Measurements from ENCODE around the gene MYLK3. TPM values are rescaled to one million over a fixed set of nuclear protein-coding genes. Genes with fewer than 3 reads are reported as not detected.
A peak's percentile ranks its signal among the peaks of the same experiment; 100 is the strongest.
"Not testable (repeated sequence)": the region's sequence is repeated elsewhere in the genome, so short reads cannot be mapped to it uniquely, and the experiment has no call there.

Gene MYLK3
- total RNA-seq, 1 donor from 2014 or later: 0.33 TPM

DNA sequence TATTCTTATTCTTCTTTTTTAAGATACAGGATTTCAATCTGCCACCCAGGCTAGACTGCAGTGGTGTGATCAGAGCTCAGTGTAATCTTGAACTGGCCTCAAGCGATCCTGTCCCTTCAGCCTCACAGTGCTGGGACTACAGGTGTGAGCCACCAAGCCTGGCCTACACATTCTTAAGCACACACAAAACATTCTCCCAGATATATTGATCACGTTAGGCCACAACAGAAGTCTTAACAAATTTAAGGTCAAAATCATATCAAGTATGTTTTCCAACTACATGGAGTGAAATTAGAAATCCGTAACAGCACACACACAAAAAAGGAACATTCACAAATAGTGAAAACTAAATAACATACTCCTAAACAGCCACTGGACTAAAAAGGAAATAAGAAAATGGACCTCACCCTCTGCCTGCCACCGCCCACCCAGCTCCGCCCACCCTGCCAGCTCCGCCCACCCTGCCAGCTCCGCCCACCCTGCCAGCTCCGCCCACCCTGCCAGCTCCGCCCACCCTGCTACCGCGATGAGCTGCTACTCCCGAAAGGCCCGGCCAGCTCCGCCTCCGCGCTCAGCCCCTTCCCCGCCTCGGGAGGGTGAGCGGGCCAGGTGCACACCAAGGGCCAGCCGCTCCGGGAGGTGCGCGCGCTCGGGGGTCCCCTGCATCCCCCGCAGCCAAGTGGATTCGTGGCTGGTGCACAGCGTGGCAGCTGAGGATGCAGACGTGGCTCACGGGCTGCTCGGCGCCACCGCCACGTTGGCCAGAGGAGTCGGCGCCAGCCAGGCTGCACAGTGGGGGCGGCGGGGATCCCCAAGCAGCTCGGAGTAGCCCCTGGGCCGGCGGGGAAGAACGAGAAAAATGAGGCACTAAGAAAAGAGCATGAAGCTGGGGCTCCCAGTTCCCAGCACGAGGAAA, 41.6 kb upstream of the MYLK3 start:
- Mint-ChIP-seq H3K4me1 (peaks cover 21% of the 10 kb centered on the region), H3K4me3 (peak overlapping the region; percentile 81), H3K36me3 (ENCODE audit: low read depth) (peaks cover 20% of the 10 kb centered on the region), H3K9me3 (peaks cover 24% of the 10 kb centered on the region), H3K27me3 (ENCODE audit: low read depth) (no peaks in the 10 kb centered on the region), H3K27ac (ENCODE audit: unreplicated experiment) (peak overlapping the region; percentile 13)
- TF ChIP-seq, protein P1, sequence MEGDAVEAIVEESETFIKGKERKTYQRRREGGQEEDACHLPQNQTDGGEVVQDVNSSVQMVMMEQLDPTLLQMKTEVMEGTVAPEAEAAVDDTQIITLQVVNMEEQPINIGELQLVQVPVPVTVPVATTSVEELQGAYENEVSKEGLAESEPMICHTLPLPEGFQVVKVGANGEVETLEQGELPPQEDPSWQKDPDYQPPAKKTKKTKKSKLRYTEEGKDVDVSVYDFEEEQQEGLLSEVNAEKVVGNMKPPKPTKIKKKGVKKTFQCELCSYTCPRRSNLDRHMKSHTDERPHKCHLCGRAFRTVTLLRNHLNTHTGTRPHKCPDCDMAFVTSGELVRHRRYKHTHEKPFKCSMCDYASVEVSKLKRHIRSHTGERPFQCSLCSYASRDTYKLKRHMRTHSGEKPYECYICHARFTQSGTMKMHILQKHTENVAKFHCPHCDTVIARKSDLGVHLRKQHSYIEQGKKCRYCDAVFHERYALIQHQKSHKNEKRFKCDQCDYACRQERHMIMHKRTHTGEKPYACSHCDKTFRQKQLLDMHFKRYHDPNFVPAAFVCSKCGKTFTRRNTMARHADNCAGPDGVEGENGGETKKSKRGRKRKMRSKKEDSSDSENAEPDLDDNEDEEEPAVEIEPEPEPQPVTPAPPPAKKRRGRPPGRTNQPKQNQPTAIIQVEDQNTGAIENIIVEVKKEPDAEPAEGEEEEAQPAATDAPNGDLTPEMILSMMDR (conservative IDR thresholded peaks at IDR 0.05): no peak
- DNase-seq (ENCODE audit: low read depth, low spot score): peak; percentile 66

DNA sequence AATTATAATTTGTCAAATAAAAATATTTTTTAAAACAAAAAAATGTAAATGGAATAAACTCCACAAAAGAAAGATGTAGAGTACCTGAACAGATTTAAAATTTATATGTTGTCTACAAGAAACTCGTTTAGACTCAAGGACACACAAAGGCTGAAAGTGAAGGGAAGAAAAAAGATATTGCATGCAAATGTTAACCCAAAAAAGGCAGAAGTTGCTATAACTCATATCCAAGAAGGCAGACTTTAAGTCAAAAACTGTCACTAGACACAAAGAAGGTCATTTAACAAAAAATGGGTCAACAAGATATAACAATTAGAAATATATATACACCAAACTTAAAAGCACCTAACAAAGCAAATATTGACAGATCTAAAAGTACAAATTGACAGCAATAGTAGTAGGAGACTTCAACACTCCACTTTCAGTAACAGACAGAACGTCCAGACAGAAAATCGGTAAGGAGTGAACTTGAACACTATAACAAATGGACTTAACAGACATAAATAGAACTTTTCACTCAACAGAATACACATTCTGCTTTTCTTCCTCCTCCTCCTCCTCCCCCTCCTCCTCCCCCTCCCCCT, 40.8 kb upstream of the MYLK3 start:
- Mint-ChIP-seq H3K4me3 (peak overlapping the region; percentile 5), H3K27ac (ENCODE audit: unreplicated experiment) (no peak overlapping the region), H3K27me3 (ENCODE audit: low read depth) (no peaks in the 10 kb centered on the region), H3K4me1 (peaks cover 23% of the 10 kb centered on the region), H3K9me3 (peaks cover 19% of the 10 kb centered on the region), H3K36me3 (ENCODE audit: low read depth) (peaks cover 15% of the 10 kb centered on the region)
- DNase-seq (ENCODE audit: low read depth, low spot score): no peak
- TF ChIP-seq, protein P1 (conservative IDR thresholded peaks at IDR 0.05): no peak

DNA sequence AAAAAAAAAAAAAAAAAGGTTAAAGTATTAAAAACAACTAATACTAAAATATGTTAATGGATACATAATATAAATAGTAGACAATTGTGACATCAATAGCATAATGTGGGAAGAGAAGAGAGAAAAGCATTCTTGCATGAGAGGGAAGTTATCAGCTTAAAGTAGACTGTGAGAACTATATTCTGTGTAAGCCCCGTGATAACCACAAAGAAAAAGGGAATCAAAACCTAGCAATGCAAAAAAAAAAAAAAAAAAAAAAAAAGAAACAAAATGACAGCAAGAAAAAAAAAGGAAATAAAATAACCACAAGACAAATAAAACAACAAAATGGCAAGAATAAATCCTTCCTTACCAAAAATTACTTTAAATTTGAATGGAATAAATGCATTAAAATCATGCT, 39.8 kb upstream of the MYLK3 start:
- no peaks in the 10 kb centered on the region for H3K27me3 Mint-ChIP-seq (ENCODE audit: low read depth)
- DNase-seq (ENCODE audit: low read depth, low spot score): no peak
- peaks cover 15% of the 10 kb centered on the region for H3K9me3 Mint-ChIP-seq
- TF ChIP-seq, protein P1 (conservative IDR thresholded peaks at IDR 0.05): no peak
- H3K4me1 Mint-ChIP-seq: peaks cover 23% of the 10 kb centered on the region
- H3K36me3 Mint-ChIP-seq (ENCODE audit: low read depth): peaks cover 12% of the 10 kb centered on the region
- H3K27ac Mint-ChIP-seq (ENCODE audit: unreplicated experiment): no peak overlapping the region
- no peak overlapping the region for H3K4me3 Mint-ChIP-seq

DNA sequence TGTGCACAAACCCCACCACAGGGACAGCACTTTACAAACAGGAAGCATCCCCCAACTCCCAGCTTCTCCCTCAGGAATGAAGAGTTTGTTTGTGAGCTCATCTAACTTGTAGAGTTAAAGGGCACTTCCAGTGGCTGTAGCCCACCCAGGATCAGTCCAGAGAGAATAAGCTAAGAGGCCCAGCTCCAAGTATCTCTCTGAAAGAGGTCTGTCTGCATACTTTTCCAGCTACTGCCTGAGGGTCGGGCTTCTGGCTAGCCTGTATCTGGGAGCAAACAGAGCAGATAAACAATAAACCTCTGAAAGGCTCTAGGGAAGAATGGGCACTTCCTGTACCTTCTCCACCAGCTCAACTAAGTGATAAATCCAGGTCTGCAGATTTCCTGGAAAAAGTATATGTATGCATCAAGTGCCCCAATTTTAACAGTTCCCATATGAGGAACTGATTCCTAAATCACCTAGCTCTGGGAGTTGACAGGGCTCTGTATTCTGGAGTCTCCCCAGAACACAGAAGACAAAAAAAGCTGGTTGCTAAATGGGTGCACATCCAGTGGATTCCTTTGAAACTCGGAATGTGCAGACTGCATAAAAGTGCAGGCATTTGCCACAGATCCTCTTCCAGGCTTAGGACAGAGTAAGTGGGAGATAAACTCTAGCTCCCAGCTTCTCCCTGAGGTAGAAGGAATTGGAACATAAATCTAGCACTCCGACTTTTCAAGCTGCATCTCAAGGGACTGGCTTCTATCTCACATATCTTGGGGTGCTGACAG, 37.1 kb upstream of the MYLK3 start:
- peaks cover 3% of the 10 kb centered on the region for H3K36me3 Mint-ChIP-seq (ENCODE audit: low read depth)
- no peaks in the 10 kb centered on the region for H3K27me3 Mint-ChIP-seq (ENCODE audit: low read depth)
- peak overlapping the region; percentile 7 for H3K4me3 Mint-ChIP-seq
- H3K4me1 Mint-ChIP-seq: peaks cover 16% of the 10 kb centered on the region
- no peak for DNase-seq (ENCODE audit: low read depth, low spot score)
- H3K9me3 Mint-ChIP-seq: peaks cover 9% of the 10 kb centered on the region
- H3K27ac Mint-ChIP-seq (ENCODE audit: unreplicated experiment): peak overlapping the region; percentile 90
- TF ChIP-seq, protein P1 (conservative IDR thresholded peaks at IDR 0.05): no peak

DNA sequence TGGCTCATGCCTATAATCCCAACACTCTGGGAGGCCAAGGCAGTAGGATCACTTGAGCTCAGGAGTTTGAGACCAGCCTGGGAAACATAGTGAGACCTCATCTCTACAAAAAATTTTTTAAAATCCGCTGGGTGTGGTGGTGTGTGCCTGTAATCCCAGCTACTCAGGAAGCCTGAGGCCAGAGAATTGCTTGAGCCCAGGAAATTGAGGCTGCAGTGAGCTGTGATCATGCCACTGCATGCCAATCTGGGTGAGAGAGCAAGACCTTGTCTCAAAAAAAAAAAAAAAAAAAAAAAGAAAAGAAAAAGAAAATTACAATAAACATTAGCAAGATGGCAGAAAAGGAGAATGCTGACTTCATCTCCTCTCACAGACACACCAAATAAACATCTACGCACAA, 36.4 kb upstream of the MYLK3 start:
- peaks cover 11% of the 10 kb centered on the region for H3K4me1 Mint-ChIP-seq
- not testable (repeated sequence) for DNase-seq (ENCODE audit: low read depth, low spot score); H3K4me3 Mint-ChIP-seq; H3K27me3 Mint-ChIP-seq (ENCODE audit: low read depth); H3K36me3 Mint-ChIP-seq (ENCODE audit: low read depth)
- peaks cover 10% of the 10 kb centered on the region for H3K9me3 Mint-ChIP-seq
- H3K27ac Mint-ChIP-seq (ENCODE audit: unreplicated experiment): peak overlapping the region; percentile 90
